HS-27A (cell line): ENCODE results near the gene RBP4.

Source experiments
- DNase-seq: peaks from one replicate; pipeline ENCODE4 v3.0.0-alpha.2; 2012; ENCODE audit warnings: low read depth, missing footprints

The RBP4 gene

GRCh38 chr10:93595378-93596161 is 5.5 kb downstream of the RBP4 start:
- no peak for DNase-seq

GRCh38 chr10:93594518-93594917 is 6.5 kb downstream of the RBP4 start:
- DNase-seq = no peak

- DNase-seq = no peak
Measured at GRCh38 chr10:93593749-93594148, 7.3 kb downstream of the RBP4 start.

GRCh38 chr10:93593254-93593653 is 7.8 kb downstream of the RBP4 start:
- DNase-seq = no peak

GRCh38 chr10:93591065-93591808 is 9.8 kb downstream of the RBP4 start:
- no peak for DNase-seq

- no peak for DNase-seq
Measured at GRCh38 chr10:93590638-93591037, 10.4 kb downstream of the RBP4 start.

- no peak for DNase-seq
Measured at GRCh38 chr10:93589648-93590562, 11.1 kb downstream of the RBP4 start.

- no peak for DNase-seq
Measured at GRCh38 chr10:93584445-93584844, 16.6 kb downstream of the RBP4 start.

- no peak for DNase-seq
Measured at GRCh38 chr10:93580828-93581227, 20.2 kb downstream of the RBP4 start.

GRCh38 chr10:93579985-93580711 is 20.9 kb downstream of the RBP4 start:
- DNase-seq = no peak

GRCh38 chr10:93579089-93579488 is 21.9 kb downstream of the RBP4 start:
- no peak for DNase-seq

- no peak for DNase-seq
Measured at GRCh38 chr10:93577565-93577964, 23.5 kb downstream of the RBP4 start.

GRCh38 chr10:93576888-93577287 is 24.1 kb downstream of the RBP4 start:
- DNase-seq = no peak

- DNase-seq = no peak
Measured at GRCh38 chr10:93573924-93574323, 27.1 kb downstream of the RBP4 start.

GRCh38 chr10:93573051-93573909 is 27.8 kb downstream of the RBP4 start:
- no peak for DNase-seq

- no peak for DNase-seq
Measured at GRCh38 chr10:93572606-93573005, 28.4 kb downstream of the RBP4 start.

GRCh38 chr10:93570383-93570782 is 30.7 kb downstream of the RBP4 start:
- DNase-seq = no peak

GRCh38 chr10:93568105-93568390 is 33.0 kb downstream of the RBP4 start:
- DNase-seq = no peak

GRCh38 chr10:93567277-93568104 is 33.5 kb downstream of the RBP4 start:
- DNase-seq = no peak
